Measurements from ENCODE around the gene PIK3AP1.

DNA sequence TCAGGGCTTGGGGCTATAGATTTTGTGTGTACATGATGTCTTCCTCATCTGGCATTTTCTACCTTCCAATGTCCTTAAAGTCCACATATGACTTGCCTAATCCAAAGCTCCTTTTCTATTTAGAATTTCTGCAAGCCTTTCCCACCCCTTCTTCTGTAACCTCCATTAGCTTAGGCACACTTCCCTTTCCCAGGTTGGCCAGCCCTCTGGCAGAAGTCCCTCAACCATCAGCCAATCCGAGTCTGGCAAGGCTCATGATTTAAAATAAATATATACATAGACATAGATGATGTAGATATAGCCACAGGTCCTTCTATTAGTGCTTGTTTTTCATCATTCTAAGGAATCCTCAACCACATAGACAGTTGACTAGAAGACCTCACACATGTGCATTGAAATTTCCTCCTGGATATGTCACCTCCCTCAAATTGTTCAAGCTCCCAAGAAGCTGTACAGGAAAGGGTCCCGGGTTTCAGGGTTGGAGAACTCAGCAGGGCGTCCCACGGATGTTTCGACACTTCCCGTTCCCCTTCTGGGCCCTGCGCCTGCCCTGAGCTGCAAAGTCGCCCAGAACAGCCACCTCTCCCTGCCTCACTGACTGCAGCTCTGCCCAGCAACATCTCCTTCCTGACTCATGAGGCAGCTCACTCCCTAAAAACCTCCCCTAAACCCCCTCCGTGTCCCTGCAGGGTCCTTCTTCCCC lies 20.4 kb upstream of the PIK3AP1 start:
- TF ChIP-seq CTCF (IDR thresholded peaks at IDR 0.05; ENCODE audit: low read length) = no peak
- TF ChIP-seq EZH2 (optimal IDR thresholded peaks at IDR 0.05; ENCODE audit: low read depth, low read length) = no peak
- TF ChIP-seq EZH2phosphoT487 (IDR thresholded peaks at IDR 0.05; ENCODE audit: low read length) = no peak
